Measurements from ENCODE around the gene PANX3.
"Not testable (repeated sequence)": the region's sequence is repeated elsewhere in the genome, so short reads cannot be mapped to it uniquely, and the experiment has no call there.

Gene PANX3

GRCh38 chr11:124600621-124601320 is 10.5 kb upstream of the PANX3 start:
- DNase-seq (ENCODE audit: low read depth) = no peak
- TF ChIP-seq CTCF (conservative IDR thresholded peaks at IDR 0.05; ENCODE audit: low read depth, low read length) = no peak
- no peak overlapping the region for H3K4me3 ChIP-seq (ENCODE audit: low read length)

DNA sequence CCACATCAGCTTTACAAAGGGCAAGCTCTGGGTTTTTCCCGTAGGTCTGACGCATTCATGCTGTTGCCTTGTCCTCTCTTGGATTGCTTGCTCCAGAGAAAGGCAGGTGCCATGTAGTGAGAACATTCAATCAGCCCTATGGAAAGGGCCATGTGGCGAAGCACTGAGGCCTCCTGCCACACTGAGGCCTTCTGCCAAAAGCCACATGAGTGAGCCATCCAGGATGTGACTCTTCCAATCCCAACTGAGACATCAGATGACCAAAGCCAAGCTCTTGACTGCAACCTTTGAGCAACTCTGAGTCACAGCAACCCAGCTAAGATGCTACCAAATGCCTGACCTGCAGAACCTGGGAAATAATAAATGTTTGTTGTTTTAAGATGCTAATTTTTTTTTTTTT is 9.0 kb upstream of the PANX3 start:
- no peak for DNase-seq (ENCODE audit: low read depth)
- H3K4me3 ChIP-seq (ENCODE audit: low read length) = no peak overlapping the region
- TF ChIP-seq CTCF (conservative IDR thresholded peaks at IDR 0.05; ENCODE audit: low read depth, low read length) = no peak

DNA sequence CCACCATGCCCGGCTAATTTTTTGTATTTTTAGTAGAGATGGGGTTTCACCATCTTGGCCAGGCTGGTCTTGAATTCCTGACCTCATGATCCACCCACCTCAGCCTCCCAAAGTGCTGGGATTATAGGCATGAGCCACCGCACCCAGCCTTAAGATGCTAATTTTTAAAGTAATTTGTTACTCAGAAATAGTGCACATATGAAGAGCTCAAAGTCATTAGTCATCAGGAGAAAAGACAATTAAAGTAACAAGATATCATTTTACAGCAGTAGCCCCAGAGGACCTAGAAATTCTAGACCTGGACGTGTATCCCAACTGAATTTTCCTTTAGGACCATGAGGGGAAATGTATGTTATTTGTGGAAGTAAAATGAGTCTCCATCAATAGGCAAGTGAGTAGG is 8.5 kb upstream of the PANX3 start:
- DNase-seq (ENCODE audit: low read depth); H3K4me3 ChIP-seq (ENCODE audit: low read length): not testable (repeated sequence)

DNA sequence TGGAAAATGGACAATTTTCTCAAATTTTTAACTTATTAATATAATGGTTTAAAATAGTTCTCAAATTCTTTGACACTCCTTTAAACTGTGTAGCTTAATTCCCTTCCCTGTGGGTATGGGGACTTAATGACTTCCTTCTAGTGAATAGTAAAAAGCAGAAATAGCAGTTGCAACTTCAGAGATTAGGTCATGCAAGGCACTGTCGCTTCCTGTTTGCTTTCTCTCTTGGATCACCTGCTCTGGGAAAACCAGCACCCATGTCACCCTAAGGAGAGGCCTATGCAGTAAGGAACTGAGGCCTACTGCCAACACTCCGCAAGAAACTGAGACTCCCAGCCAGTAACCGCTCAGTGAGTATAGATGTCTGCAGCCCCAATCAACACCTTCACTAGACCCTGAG is 5.5 kb upstream of the PANX3 start:
- no peak for DNase-seq (ENCODE audit: low read depth)
- TF ChIP-seq CTCF (conservative IDR thresholded peaks at IDR 0.05; ENCODE audit: low read depth, low read length) = no peak
- H3K4me3 ChIP-seq (ENCODE audit: low read length) = no peak overlapping the region

GRCh38 chr11:124608147-124608546 is 3.1 kb upstream of the PANX3 start:
- DNase-seq (ENCODE audit: low read depth) = no peak
- no peak for TF ChIP-seq CTCF (conservative IDR thresholded peaks at IDR 0.05; ENCODE audit: low read depth, low read length)
- H3K4me3 ChIP-seq (ENCODE audit: low read length) = no peak overlapping the region

DNA sequence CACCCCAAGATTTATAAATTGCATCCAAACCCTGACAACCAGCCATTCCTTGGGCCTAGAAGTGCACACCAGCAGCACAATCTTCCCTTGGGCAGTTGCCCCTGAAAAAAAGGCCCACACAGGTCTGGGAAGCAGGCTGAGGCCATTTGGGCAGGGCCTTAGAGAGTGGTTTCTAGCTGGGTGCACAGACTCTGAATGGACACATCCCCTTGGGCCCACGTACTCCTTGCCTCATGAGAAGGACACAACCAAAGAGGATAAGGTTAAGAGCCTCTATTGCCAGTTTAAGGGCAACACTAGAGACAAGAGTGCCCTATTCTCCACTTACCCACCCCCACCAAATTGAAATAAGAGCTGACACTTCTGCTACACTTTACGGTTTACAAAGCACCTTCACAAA is 933 bp upstream of the PANX3 start:
- TF ChIP-seq CTCF (conservative IDR thresholded peaks at IDR 0.05; ENCODE audit: low read depth, low read length) = no peak
- no peak overlapping the region for H3K4me3 ChIP-seq (ENCODE audit: low read length)
- no peak for DNase-seq (ENCODE audit: low read depth)

DNA sequence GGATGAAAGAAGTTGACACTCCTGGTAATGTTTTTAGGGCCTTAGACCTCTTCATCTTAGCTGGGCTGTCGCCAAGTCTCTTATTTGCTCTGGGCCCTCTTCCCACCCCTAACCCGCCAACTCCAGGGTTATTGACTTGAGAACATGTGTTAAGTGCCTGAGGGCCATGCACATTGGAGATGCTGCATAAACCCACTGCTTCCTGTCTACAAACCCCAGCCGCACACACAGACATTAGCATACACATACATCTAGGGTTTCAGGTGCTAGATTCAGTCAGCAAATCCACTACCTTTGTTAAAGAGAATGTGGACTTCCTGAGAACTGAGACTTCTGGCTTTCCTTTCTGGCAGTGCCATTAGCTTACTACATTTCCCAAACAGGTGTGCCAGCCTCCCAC is 817 bp downstream of the PANX3 start:
- H3K4me3 ChIP-seq (ENCODE audit: low read length) = no peak overlapping the region
- TF ChIP-seq CTCF (conservative IDR thresholded peaks at IDR 0.05; ENCODE audit: low read depth, low read length) = no peak
- no peak for DNase-seq (ENCODE audit: low read depth)

All from retinal pigment epithelial cell (primary cell).